Lung (tissue), 16 donors: ENCODE results near the gene NDUFAB1. TPM values are rescaled to one million over a fixed set of nuclear protein-coding genes. Genes with fewer than 3 reads are reported as not detected.
A peak's percentile ranks its signal among the peaks of the same experiment; 100 is the strongest.

Experiments
- ATAC-seq: fragments of 200-7000 bp; cut with Tn5 transposase; one replicate; pipeline ENCODE4 v1.9.1; 2020; ENCODE audit warnings: moderate number of reproducible peaks; ENCODE audit not compliant: insufficient read depth, low FRiP score
- DNase-seq, 3 donors: peaks; one replicate each; pipeline ENCODE4 v3.0.0-alpha.2; 2013 to 2017
- H3K27ac ChIP-seq, 2 donors: one replicate each; pipeline ENCODE4 v1.5.1; 2013; ENCODE audit warnings: mild to moderate bottlenecking in 2 of 2, moderate library complexity in 2 of 2, control low read depth in 1 of 2, inconsistent platforms in 1 of 2, low read depth in 1 of 2, low read length in 1 of 2
- H3K27me3 ChIP-seq, 3 donors: one replicate each; pipeline ENCODE4 v1.5.1; 2013; ENCODE audit warnings: low read length in 2 of 3; ENCODE audit not compliant: control insufficient read depth in 3 of 3, insufficient read depth in 3 of 3
- H3K36me3 ChIP-seq, 4 donors: one replicate each; pipeline ENCODE4 v1.5.1; 2013; ENCODE audit warnings: low read length in 4 of 4, mild to moderate bottlenecking in 1 of 4, moderate library complexity in 1 of 4; ENCODE audit not compliant: control insufficient read depth in 4 of 4, insufficient read depth in 4 of 4
- H3K4me1 ChIP-seq, 5 donors: one replicate each; pipeline ENCODE4 v1.5.1; 2013; ENCODE audit warnings: low read length in 5 of 5, mild to moderate bottlenecking in 2 of 5, moderate library complexity in 1 of 5; ENCODE audit not compliant: control insufficient read depth in 5 of 5, insufficient read depth in 5 of 5
- H3K4me3 ChIP-seq: one replicate; pipeline ENCODE4 v1.5.1; 2013; ENCODE audit warnings: mild to moderate bottlenecking, control low read depth, moderate library complexity
- H3K9ac ChIP-seq, 2 donors: one replicate each; pipeline ENCODE4 v1.5.1; 2013; ENCODE audit warnings: low read length in 2 of 2, control low read depth in 1 of 2; ENCODE audit not compliant: insufficient read depth in 1 of 2
- H3K9me3 ChIP-seq, 4 donors: one replicate each; pipeline ENCODE4 v1.5.1; 2013; ENCODE audit warnings: low read length in 3 of 4, mild to moderate bottlenecking in 1 of 4, moderate library complexity in 1 of 4; ENCODE audit not compliant: control insufficient read depth in 4 of 4, insufficient read depth in 3 of 4
- CTCF ChIP-seq: IDR thresholded peaks from 2 replicates; pipeline ENCODE4 v1.5.1; 2012; ENCODE audit warnings: mild to moderate bottlenecking; ENCODE audit errors: control extremely low read depth, extremely low read depth
- WGBS, 2 donors: extraction: QIAGEN DNeasy Blood & Tissue Kit; methylation state at CpG; one replicate each; pipeline ENCODE4 v1.1.7; 2013; 5-methylcytosine and 5-hydroxymethylcytosine counted together
- long read RNA-seq, 5 donors: transcript quantifications; one replicate each; lab custom pipeline, GENCODE V29; 2026
- polyA plus RNA-seq, 2 donors: library from polyadenylated mRNA; stranded (reverse); fragments of 200-250 nt; gene quantifications; one replicate each; pipeline ENCODE4 v1.2.1, GENCODE V29; 2013
- total RNA-seq, 2 donors: library from RNA; depleted of rRNA in 1 of 2; stranded (reverse); fragments of >200 nt in 1 of 2; gene quantifications; one replicate each; pipeline ENCODE4 v1.2.1, GENCODE V29; 2014 to 2021
- donor health status: control.
- donor health status: control.
- donor health status: Bipolar disorder and iron deficiency.
- donor health status: healthy.
- donor health status: DM: yes; HTN: yes; CAD: no.

Gene NDUFAB1
- total RNA-seq: 10 to 100 TPM; 67.4 to 83.7 TPM
- polyA plus RNA-seq: 100 to 1,000 TPM in 1 of 2 donors, 10 to 100 TPM in 1; 96.5 to 127 TPM
- long read RNA-seq, donor 1, transcript NDUFAB1-201 (5 exons, 717 nt): major isoform, 79 of 79 reads
- long read RNA-seq, donor 1, partial matches to known transcripts: 0 of 79 reads
- long read RNA-seq, donor 1, other reads (novel, unspliced or antisense): 0 of 79 reads
- long read RNA-seq, donor 2, transcript NDUFAB1-201 (5 exons, 717 nt): major isoform, 49 of 59 reads
- long read RNA-seq, donor 2, partial matches to known transcripts: 8 of 59 reads
- long read RNA-seq, donor 2, other reads (novel, unspliced or antisense): 0 of 59 reads
- long read RNA-seq, donor 3, transcript NDUFAB1-201 (5 exons, 717 nt): major isoform, 37 of 38 reads
- long read RNA-seq, donor 3, partial matches to known transcripts: 0 of 38 reads
- long read RNA-seq, donor 3, other reads (novel, unspliced or antisense): 0 of 38 reads
- long read RNA-seq, donor 4, transcript NDUFAB1-201 (5 exons, 717 nt): major isoform, 40 of 62 reads
- long read RNA-seq, donor 4, partial matches to known transcripts: 21 of 62 reads
- long read RNA-seq, donor 4, other reads (novel, unspliced or antisense): 0 of 62 reads
- long read RNA-seq, donor 5, transcript NDUFAB1-201 (5 exons, 717 nt): major isoform, 110 of 131 reads
- long read RNA-seq, donor 5, partial matches to known transcripts: 20 of 131 reads
- long read RNA-seq, donor 5, other reads (novel, unspliced or antisense): 0 of 131 reads

DNA sequence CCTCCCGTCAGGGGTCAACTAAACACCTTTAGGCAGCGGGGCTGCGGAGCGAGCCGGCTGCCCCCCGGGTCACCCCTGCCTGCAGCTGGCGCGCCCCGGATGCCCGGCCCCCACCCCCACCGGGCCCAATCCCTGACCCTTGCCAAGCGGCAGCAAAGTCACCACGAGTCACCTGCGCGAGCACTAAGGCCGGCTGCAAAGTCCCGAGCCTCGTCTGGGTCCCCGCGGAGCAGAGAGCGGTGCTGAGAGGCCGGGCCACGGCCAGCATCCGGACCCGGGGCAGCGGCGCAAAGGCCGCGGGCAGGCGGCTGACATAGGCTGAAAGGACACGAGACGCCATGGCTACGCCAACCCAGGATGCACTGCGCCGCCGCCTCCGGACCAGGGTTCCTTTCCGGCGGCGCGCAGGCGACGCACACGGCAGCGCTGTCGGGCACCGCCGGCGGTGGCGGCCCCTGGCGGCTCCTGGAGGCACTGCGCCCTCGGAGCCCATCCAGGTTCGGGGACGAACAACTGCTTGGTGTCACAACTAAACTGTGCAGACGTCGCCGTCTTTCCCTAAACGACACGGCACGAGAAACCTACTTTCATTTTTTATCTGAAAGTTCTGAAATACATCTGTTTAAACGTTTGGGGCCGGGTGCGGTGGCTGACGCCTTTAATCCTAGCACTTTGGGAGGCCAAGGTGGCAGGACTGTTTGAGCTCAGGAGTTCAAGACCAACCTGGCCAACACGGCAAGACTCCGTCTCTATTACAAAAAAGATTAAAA lies at the start of gene NDUFAB1:
Gene NDUFAB1, minus strand, starts transcription at position 366 of the 770 bp plus-strand sequence. Its CDS starts 26 bp downstream, at position 340.
- TF ChIP-seq CTCF: peak; percentile 95
- 2% methylated on average over 67 of the region's 67 CpGs for WGBS, 2 donors
- peak; percentile 100 for ATAC-seq
- H3K4me3 ChIP-seq: peak within 1 kb of the TSS; percentile 100
- H3K9me3 ChIP-seq: no peaks in the 10 kb centered on the region
- peak within 1 kb of the TSS; percentile 89 for H3K9ac ChIP-seq
- H3K27me3 ChIP-seq: no peaks in the 10 kb centered on the region
- peak within 1 kb of the TSS; percentile 86 to 94 for H3K27ac ChIP-seq
- peaks cover 0 to 12% (median 3%) of the 10 kb centered on the region in 5 donors for H3K4me1 ChIP-seq
- DNase-seq: peak; percentile 89 to 93 (median 91)
- H3K36me3 ChIP-seq: peaks cover 2 to 17% (median 10%) of the 10 kb centered on the region in 4 donors

DNA sequence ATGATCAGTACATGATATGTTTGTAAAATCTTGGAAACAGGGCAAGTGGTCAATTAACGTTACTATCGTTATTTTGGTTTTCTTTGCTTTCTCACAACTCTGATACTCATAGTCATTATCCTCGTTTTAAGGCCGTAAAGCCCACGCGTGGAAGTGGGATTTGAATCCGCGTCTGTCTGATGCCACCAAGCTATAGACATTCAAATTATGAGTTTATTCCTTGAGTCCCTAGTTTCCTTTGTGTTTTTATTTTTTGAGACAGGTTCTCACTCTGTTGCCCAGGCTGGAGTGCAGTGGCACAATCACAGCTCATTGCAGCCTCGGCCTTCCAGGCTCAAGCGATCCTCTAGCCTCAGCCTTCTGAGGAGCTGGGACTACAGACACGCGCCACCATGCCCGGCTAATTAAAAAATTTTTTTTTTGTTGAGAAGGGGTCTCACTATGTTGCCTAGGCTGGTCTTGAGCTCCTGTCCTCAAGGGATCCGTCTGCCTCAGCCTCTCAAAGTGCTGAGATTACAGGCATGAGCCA lies 46.2 kb upstream of the NDUFAB1 start:
- H3K9ac ChIP-seq: peak overlapping the region; percentile 58 to 91
- peaks cover 4 to 18% (median 8%) of the 10 kb centered on the region in 5 donors for H3K4me1 ChIP-seq
- DNase-seq: no peak
- H3K36me3 ChIP-seq: peaks cover 6 to 17% (median 12%) of the 10 kb centered on the region in 4 donors
- 78 to 83% methylated on average over 14 of the region's 14 CpGs for WGBS, 2 donors
- ATAC-seq: no peak
- no peak overlapping the region for H3K27ac ChIP-seq
- H3K27me3 ChIP-seq: no peaks in the 10 kb centered on the region
- TF ChIP-seq CTCF: no peak
- no peaks in the 10 kb centered on the region for H3K9me3 ChIP-seq
- peak overlapping the region; percentile 97 for H3K4me3 ChIP-seq

DNA sequence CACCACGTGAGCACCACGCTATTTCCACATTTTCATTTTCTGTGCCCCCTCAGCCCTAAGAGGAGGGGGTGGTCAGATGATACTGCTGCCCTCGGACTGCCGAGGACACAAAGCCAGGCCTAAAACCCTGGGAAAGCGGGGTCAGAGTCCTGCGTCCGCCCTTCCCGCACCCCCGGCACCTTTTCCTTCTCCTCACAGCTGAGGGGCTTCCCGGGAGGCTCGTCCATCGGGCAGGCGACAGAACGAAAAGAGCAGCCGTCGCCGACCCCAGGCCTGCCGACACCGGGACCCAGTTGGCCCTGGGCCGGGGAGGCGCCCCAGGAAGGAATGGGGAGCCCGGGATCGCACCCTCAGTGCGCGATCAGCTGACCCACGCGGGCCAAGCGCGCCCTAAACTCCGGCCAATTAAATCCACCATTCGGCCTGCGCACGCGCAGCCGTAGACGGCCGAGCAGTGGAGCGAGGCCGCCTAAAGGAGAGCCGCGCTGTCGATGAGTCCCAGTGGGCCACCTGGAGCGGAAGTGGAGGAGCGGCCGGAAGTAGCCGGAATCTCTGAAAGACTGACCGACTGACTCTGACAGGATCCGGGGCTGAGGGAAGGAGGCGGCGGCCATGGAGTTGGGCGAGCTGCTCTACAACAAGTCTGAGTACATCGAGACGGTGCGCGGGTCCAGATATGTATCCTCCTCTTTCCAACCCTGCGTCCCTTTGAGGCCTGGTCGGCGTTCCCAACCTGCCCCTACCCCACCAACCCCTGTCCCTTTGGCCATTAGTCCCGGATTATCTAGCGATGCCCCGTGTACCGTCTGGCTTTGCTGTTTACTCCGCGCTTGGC lies 45.0 kb upstream of the NDUFAB1 start, which contains the start of the genes DCTN5 and PALB2:
Gene DCTN5, plus strand, starts transcription at position 536 of the 835 bp plus-strand sequence. Its CDS starts 77 bp downstream, at position 613.
Gene PALB2, minus strand, starts transcription at position 380 of the 835 bp plus-strand sequence. Its CDS starts 153 bp downstream, at position 227.
- DNase-seq (peak; percentile 93 to 96 (median 93)), ATAC-seq (peak; percentile 99)
- Histone ChIP-seq H3K4me3 (peak within 1 kb of the TSS; percentile 97), H3K36me3 (peaks cover 4 to 16% (median 10%) of the 10 kb centered on the region in 4 donors), H3K27ac (peak within 1 kb of the TSS; percentile 69 to 93), H3K27me3 (no peaks in the 10 kb centered on the region), H3K9me3 (no peaks in the 10 kb centered on the region), H3K4me1 (peaks cover 4 to 18% (median 8%) of the 10 kb centered on the region in 5 donors), H3K9ac (peak within 1 kb of the TSS; percentile 65 to 91)
- no peak for TF ChIP-seq CTCF
- 0% methylated on average over 62 to 64 of the region's 64 CpGs for WGBS, 2 donors
